Fibroblast of lung (primary cell): ENCODE results near the gene CLTA.

ENCODE experiments used
- EZH2 ChIP-seq: IDR thresholded peaks from 2 replicates; pipeline ENCODE4 v1.5.1; 2012; ENCODE audit warnings: low read length, control low read depth, mild to moderate bottlenecking; ENCODE audit errors: missing control alignments
- TF ChIP-seq, protein P1 (sequence below), 2 donors: IDR thresholded peaks in 1 of 2; conservative IDR thresholded peaks in 1 of 2; 1 replicate in 1 of 2; 2 replicates in 1 of 2; pipeline ENCODE4 v1.5.1; 2011 to 2012; ENCODE audit warnings: low read length in 2 of 2, control low read depth in 1 of 2, inconsistent platforms in 1 of 2, low read depth in 1 of 2, mild to moderate bottlenecking in 1 of 2

DNA sequence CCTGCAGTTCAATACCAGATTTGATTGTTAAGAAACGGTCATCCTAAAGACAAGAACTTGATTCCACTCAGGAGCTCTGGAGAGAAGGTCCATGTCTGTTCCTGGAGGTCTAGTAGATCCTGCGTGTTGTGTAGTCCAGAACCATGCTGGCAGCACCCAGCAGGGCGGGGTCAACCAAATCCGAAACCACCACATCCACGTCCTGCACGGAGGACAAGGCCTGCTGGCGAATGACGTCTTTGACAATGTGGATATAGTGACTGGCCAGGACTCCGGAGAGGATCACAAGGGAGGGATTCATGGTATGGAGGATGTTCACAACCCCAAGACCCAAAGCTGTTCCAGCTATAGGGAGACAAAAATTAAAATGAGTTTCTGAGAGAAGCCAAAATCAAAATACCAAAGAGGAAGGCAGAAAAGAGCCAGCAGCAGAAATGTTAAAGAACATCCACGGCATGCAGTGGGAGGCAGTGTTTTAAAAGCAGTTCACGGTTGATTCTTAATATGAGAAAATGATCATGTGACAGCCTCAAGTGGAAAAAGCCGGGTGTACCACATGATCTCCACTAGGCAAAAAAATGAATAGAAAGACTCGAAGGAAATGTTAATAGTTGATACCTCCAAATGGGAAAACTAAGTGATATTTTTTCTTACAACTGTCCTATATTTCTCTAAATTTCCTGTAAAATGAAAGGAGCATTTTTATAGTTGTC lies 26.7 kb downstream of the CLTA start:
- TF ChIP-seq, protein P1, sequence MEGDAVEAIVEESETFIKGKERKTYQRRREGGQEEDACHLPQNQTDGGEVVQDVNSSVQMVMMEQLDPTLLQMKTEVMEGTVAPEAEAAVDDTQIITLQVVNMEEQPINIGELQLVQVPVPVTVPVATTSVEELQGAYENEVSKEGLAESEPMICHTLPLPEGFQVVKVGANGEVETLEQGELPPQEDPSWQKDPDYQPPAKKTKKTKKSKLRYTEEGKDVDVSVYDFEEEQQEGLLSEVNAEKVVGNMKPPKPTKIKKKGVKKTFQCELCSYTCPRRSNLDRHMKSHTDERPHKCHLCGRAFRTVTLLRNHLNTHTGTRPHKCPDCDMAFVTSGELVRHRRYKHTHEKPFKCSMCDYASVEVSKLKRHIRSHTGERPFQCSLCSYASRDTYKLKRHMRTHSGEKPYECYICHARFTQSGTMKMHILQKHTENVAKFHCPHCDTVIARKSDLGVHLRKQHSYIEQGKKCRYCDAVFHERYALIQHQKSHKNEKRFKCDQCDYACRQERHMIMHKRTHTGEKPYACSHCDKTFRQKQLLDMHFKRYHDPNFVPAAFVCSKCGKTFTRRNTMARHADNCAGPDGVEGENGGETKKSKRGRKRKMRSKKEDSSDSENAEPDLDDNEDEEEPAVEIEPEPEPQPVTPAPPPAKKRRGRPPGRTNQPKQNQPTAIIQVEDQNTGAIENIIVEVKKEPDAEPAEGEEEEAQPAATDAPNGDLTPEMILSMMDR (conservative IDR thresholded peaks at IDR 0.05 in 1 of 2, IDR thresholded peaks at IDR 0.05 in 1 of 2; ENCODE audit: low read depth in 1 of 2, low read length in 2 of 2), result no peak
- TF ChIP-seq EZH2, result no peak
